ENCODE results near the gene ZNF865. TPM values are rescaled to one million over a fixed set of nuclear protein-coding genes. Genes with fewer than 3 reads are reported as not detected.
"Not testable (repeated sequence)": the region's sequence is repeated elsewhere in the genome, so short reads cannot be mapped to it uniquely, and the experiment has no call there.

The ZNF865 gene
- 9.4 TPM for polyA plus RNA-seq (2013, experiment 1 of 2; ENCODE audit: insufficient read length)
- 9.9 TPM for polyA plus RNA-seq (2013, experiment 2 of 2; ENCODE audit: insufficient read length)

- peak; percentile 85 for DNase-seq
Observed at GRCh38 chr19:55605637-55606470, at the start of gene ZNF865. TSS of gene ZNF865 (plus strand) at chr19:55605647. CDS start at chr19:55613619, 7,972 bp downstream.

GRCh38 chr19:55559684-55560083 lies 45.8 kb upstream of the ZNF865 start:
- no peak for DNase-seq

GRCh38 chr19:55563261-55563690 lies 42.2 kb upstream of the ZNF865 start:
- DNase-seq: no peak

DNA sequence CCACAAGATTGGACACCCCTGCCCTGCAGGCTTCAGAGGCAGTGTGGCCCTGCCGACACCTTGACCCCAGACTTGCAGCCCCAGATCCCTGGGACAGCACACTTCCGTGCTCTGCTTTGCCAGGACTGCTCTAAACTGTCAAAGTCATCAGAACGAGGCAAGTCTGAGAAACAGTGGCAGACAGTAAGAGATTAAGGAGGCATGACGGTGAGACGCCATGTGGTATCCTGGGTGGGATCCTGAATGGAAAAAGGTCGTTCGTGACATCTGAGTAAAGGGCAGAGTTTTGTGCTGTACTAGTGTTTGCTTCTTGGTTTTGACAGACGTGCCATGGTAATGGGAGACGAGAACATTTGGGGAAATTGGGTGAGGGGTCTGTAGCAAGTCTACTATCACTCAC lies 38.6 kb upstream of the ZNF865 start:
- no peak for DNase-seq

DNA sequence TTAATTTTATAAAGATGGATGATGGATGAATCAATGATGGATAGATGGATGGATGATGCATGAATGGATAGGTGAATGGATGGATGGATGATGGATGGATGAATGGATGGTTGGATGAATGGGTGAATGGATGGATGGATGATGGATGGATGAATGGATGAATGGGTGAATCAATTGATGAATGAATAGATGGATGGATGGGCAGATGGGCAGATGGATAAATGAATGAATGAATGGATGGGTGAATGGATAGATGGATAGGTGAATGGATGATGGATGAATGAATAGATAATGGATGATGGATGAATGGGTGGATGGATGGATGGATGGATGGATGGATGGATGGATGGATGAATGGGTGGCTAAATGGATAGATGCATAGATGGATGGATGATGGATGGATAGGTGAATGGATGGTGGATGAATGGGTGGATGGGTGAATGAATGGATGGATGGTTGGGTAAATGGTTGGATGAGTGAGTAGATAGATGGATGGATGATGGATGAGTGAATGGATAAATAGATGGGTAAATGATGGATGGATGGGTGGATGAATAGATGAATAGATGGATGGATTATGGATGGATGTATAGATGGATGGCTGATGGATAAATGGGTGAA lies 37.6 kb upstream of the ZNF865 start:
- DNase-seq: no peak

DNA sequence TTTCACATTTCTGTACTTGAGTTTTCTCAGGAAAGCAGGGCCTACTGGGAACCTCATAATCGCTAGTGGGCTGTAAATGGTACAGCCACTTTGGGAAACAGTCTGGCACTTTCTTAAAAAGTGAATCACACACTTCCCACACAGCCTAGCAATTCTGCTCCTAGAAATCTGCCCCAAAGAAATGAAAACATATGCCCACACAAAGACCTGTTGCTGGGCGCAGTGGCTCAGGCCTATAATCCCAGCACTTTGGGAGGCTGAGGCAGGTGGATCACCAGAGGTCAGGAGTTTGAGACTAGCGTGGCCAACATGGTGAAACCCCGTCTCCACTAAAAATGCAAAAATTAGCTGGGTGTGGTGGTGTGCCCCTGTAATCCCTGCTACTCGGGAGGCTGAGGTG lies 36.0 kb upstream of the ZNF865 start:
- not testable (repeated sequence) for DNase-seq

- not testable (repeated sequence) for DNase-seq
Observed at GRCh38 chr19:55573929-55574328, 31.5 kb upstream of the ZNF865 start.

GRCh38 chr19:55576746-55577145 lies 28.7 kb upstream of the ZNF865 start:
- DNase-seq: no peak

- DNase-seq: no peak
Observed at GRCh38 chr19:55578031-55578760, 27.3 kb upstream of the ZNF865 start.

DNA sequence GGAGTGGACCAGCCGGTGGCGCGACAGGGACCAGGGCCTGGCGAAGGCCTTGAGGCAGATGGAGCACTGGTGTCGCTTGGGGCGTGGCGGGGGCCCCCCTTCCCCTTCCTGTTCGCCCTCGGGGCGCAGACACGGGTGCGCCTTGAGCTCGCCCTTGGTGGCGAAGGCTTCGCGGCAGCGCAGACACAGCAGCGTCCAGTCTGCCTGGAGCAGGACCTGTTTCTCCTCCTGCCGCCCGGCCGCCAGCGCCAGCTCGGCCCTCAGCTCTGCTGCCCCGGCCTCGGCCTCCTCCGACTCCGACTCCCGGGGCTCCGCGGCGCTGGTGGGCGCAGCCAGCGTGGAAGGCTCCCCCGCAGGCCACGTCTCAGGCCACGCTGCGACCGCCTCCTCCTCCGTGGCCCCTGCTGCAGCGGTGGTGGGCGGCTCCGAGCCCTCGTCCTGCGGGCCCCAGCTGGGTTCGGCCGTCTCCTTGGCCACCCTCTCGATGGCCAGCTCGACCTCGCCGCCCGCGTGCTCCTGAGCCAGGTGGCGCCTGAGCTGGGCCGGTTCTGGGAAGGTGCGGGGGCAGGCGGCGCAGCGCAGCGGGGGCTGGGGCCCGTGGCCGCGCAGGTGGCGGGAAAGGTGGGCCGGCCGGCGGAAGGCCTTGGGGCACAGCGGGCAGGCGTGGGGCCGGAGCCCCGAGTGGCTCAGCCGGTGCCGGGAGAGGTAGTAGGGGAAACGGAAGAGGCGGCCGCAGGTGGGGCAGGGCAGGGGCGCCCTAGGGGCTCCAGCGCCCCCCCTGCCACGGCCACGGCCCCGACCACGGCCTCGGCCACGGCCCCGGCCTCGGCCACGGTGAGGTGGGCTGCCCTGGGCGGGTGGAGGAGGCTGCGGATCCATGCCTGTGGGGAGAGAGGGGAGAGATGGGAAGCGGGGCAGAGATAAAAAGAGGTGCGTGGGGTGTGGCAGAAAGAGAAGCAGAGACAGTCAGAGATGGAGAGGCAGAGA lies 26.4 kb upstream of the ZNF865 start:
- no peak for DNase-seq

DNA sequence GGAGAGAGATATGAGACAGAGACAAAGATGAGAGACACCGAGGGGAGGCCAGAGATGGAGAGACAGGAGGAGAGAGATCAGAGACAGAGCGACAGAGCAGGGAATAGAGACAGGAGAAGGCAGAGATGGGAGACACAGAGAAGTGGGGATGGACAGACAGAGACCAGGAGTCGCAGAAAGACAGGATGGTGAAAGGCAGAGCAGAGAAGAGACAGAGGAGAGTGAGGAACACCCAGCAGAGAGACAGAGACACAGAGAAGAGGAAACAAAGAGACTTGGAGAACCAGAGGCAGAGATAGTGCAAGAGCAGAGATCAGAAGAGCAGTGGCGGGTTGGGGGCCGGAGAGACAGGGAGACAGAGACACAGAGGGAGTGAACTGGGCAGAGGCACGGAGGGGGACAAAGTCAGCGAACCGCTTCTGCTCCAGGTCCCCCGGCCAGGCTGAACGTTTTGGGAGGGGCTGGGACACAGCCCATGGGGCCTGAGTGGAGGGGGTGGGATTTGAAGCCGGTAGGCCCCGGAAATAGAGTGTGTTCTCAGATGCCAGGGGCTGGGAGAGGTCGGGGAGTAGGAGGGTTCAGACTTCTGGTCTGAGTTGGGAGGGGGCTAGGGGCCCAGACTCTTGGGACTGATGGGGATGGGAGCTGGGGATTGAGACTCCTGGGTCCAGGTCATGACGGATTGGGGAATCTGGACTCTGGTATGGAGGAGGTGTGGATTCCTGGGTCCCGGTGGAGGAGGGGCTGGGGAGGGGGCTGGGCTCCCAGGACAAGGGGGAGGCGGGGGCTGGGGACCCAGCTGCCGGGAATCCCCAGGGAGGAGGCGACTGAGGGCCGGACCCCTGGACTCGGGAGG lies 25.5 kb upstream of the ZNF865 start:
- peak; percentile 58 for DNase-seq

- peak; percentile 91 for DNase-seq
Observed at GRCh38 chr19:55580628-55581144, 24.8 kb upstream of the ZNF865 start, which contains the start of gene ZNF579. TSS of gene ZNF579 (minus strand) at chr19:55580848. CDS start at chr19:55579639, 1,209 bp downstream.

- no peak for DNase-seq
Observed at GRCh38 chr19:55581145-55581822, 24.2 kb upstream of the ZNF865 start.

DNA sequence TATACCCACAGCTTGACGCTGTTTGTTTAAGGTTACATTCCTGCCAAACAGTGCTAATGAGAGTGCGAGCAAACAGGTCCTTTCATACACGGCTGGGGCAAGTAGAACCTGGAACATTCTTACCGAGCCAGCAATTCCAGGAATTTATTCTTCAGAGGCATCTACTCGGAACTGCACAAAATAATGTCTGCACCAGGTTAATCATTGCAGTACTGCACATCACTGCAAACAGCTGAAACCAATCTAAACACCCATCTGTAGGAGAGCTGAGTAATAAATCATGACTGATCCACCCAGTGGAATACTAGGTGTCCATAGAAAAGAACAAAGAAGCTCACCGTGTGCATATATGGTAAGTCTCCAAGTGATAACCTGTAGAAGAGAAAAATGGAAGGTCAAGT lies 23.6 kb upstream of the ZNF865 start:
- no peak for DNase-seq

GRCh38 chr19:55582284-55582683 lies 23.2 kb upstream of the ZNF865 start:
- DNase-seq: not testable (repeated sequence)

GRCh38 chr19:55583897-55584296 lies 21.6 kb upstream of the ZNF865 start:
- DNase-seq: not testable (repeated sequence)

GRCh38 chr19:55584871-55585270 lies 20.6 kb upstream of the ZNF865 start:
- no peak for DNase-seq

- peak; percentile 71 for DNase-seq
Observed at GRCh38 chr19:55585658-55586339, 19.6 kb upstream of the ZNF865 start.
